Mucosa of stomach (tissue), 1 donor: Measurements from ENCODE around the gene FCRL5.
"Not testable (repeated sequence)": the region's sequence is repeated elsewhere in the genome, so short reads cannot be mapped to it uniquely, and the experiment has no call there.

Source experiments
- H3K27me3 ChIP-seq: one replicate; pipeline ENCODE4 v1.7.0; 2013; ENCODE audit warnings: mild to moderate bottlenecking, low read length; ENCODE audit not compliant: control insufficient read depth, insufficient read depth
- H3K36me3 ChIP-seq: one replicate; pipeline ENCODE4 v1.7.0; 2013; ENCODE audit warnings: low read length; ENCODE audit not compliant: control insufficient read depth, insufficient read depth
- H3K4me1 ChIP-seq: one replicate; pipeline ENCODE4 v1.7.0; 2013; ENCODE audit warnings: mild to moderate bottlenecking, low read length; ENCODE audit not compliant: control insufficient read depth, insufficient read depth
- H3K4me3 ChIP-seq: one replicate; pipeline ENCODE4 v1.7.0; 2013; ENCODE audit warnings: low read length
- H3K9ac ChIP-seq: one replicate; pipeline ENCODE4 v1.7.0; 2013; ENCODE audit warnings: mild to moderate bottlenecking, low read length, moderate library complexity
- H3K9me3 ChIP-seq: one replicate; pipeline ENCODE4 v1.7.0; 2013; ENCODE audit warnings: mild to moderate bottlenecking, low read length, moderate library complexity; ENCODE audit not compliant: control insufficient read depth
- donor health status: Pancreatic carcinoma.

FCRL5 gene

DNA sequence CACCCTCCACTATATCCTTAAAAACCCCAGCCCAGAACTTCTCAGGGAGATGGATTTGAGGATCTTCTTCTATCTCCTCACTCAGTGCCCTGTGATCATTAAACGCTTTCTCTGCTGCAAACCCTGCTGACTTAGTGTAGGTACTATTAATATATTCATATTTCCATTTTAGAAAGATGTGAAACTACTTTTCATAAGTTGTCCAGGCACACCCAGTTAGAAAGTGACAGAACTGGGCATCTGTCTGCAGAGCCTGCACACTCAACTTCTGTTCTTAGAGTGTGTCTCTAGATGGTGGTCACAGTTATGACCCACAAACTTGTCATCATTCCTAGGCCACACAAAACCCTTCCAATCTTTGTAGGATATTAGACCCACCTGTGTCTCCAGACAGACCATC lies 55.0 kb downstream of the FCRL5 start:
- Histone ChIP-seq H3K9me3 (no peaks in the 10 kb centered on the region), H3K27me3 (no peaks in the 10 kb centered on the region), H3K4me3 (no peak overlapping the region), H3K9ac (no peak overlapping the region), H3K4me1 (no peaks in the 10 kb centered on the region), H3K36me3 (no peaks in the 10 kb centered on the region)

- Histone ChIP-seq H3K36me3 (no peaks in the 10 kb centered on the region), H3K4me3 (no peak overlapping the region), H3K9me3 (no peaks in the 10 kb centered on the region), H3K27me3 (peaks cover 2% of the 10 kb centered on the region), H3K4me1 (no peaks in the 10 kb centered on the region), H3K9ac (no peak overlapping the region)
Observed at GRCh38 chr1:157496121-157496526, 56.2 kb downstream of the FCRL5 start.

DNA sequence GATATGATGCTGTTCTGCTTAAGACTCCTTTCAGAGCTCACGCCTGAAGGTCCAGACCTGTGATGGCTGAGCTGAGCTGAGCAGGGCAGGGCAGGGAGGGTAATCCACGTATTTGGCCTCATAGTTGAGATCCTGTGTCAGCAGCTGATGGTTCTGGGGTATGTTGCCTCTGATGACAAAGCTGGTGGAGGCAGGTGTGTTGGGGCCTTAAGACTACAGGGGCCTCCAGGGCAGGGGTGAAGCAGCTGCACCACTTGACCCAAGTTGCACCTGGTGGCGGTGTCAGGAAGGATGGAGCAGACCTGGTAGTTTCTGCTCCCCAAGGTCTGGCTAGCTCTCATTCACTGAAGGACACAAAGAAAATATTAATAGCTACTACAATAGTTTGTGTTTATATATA lies 57.0 kb downstream of the FCRL5 start:
- H3K4me3 ChIP-seq, result no peak overlapping the region
- peaks cover 2% of the 10 kb centered on the region for H3K27me3 ChIP-seq
- H3K4me1 ChIP-seq, result no peaks in the 10 kb centered on the region
- no peaks in the 10 kb centered on the region for H3K9me3 ChIP-seq
- H3K9ac ChIP-seq, result no peak overlapping the region
- no peaks in the 10 kb centered on the region for H3K36me3 ChIP-seq

- H3K9me3 ChIP-seq, result no peaks in the 10 kb centered on the region
- no peaks in the 10 kb centered on the region for H3K4me1 ChIP-seq
- no peak overlapping the region for H3K4me3 ChIP-seq
- H3K27me3 ChIP-seq, result peaks cover 2% of the 10 kb centered on the region
- H3K36me3 ChIP-seq, result no peaks in the 10 kb centered on the region
- no peak overlapping the region for H3K9ac ChIP-seq
Observed at GRCh38 chr1:157494093-157494492, 58.2 kb downstream of the FCRL5 start.

- no peaks in the 10 kb centered on the region for H3K4me1 ChIP-seq
- no peaks in the 10 kb centered on the region for H3K36me3 ChIP-seq
- H3K27me3 ChIP-seq, result peaks cover 2% of the 10 kb centered on the region
- H3K9ac ChIP-seq, result no peak overlapping the region
- H3K9me3 ChIP-seq, result no peaks in the 10 kb centered on the region
- no peak overlapping the region for H3K4me3 ChIP-seq
Observed at GRCh38 chr1:157490467-157491165, 61.7 kb downstream of the FCRL5 start.

DNA sequence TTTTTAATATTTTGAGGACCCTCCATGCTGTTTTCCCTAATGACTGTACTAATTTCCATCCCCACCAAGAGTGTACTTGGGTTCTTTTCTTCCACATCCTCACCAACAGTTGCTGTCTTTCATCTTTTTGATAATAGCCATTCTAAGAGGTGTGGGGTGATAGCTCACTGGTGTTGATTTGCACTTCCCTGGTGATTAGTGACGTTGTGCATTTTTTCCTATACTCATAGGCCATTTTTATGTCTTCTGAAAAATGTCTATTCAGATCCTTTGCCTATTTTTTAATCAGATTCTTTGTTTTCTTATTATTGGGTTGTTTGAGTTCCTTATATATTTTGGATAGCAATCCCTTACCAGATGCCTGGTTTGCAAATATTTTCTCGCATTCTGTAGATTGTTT lies 64.2 kb downstream of the FCRL5 start:
- no peak overlapping the region for H3K9ac ChIP-seq
- no peaks in the 10 kb centered on the region for H3K36me3 ChIP-seq
- H3K9me3 ChIP-seq, result no peaks in the 10 kb centered on the region
- H3K4me1 ChIP-seq, result no peaks in the 10 kb centered on the region
- H3K4me3 ChIP-seq, result no peak overlapping the region
- peaks cover 2% of the 10 kb centered on the region for H3K27me3 ChIP-seq

GRCh38 chr1:157487504-157487903 lies 64.8 kb downstream of the FCRL5 start:
- Histone ChIP-seq H3K9me3 (no peaks in the 10 kb centered on the region), H3K4me3 (no peak overlapping the region), H3K36me3 (no peaks in the 10 kb centered on the region), H3K9ac (no peak overlapping the region), H3K4me1 (no peaks in the 10 kb centered on the region), H3K27me3 (peaks cover 2% of the 10 kb centered on the region)

GRCh38 chr1:157487096-157487495 lies 65.2 kb downstream of the FCRL5 start:
- Histone ChIP-seq H3K4me3 (no peak overlapping the region), H3K4me1 (no peaks in the 10 kb centered on the region), H3K9ac (no peak overlapping the region), H3K36me3 (no peaks in the 10 kb centered on the region), H3K27me3 (peaks cover under 1% of the 10 kb centered on the region), H3K9me3 (no peaks in the 10 kb centered on the region)

- H3K4me3 ChIP-seq, H3K36me3 ChIP-seq, H3K9me3 ChIP-seq, H3K9ac ChIP-seq, H3K27me3 ChIP-seq, H3K4me1 ChIP-seq: not testable (repeated sequence)
Observed at GRCh38 chr1:157486400-157486799, 65.9 kb downstream of the FCRL5 start.

DNA sequence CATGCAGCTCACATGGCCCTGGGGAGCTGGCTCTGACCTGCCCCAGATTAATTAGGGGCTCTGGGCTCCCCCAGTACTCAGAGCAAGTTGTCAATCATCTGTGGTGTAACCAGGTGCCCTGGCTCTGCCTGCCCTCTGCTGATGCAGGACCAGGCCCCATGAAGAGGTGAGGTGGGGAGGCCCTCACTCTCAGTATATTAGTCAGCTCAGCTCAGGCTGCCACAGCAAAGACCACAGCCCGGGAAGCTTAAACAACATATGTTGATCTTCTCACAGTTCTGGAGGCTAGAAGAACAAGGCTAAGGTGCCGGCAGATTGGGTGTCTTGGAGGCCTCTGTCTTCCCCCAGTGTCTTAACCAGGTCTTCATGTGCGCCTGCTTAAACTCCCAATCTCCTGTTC lies 66.5 kb downstream of the FCRL5 start:
- Histone ChIP-seq H3K4me1 (no peaks in the 10 kb centered on the region), H3K4me3 (no peak overlapping the region), H3K36me3 (no peaks in the 10 kb centered on the region), H3K9ac (no peak overlapping the region), H3K9me3 (no peaks in the 10 kb centered on the region), H3K27me3 (no peaks in the 10 kb centered on the region)

GRCh38 chr1:157484573-157484972 lies 67.7 kb downstream of the FCRL5 start:
- Histone ChIP-seq H3K4me1 (no peaks in the 10 kb centered on the region), H3K4me3 (no peak overlapping the region), H3K36me3 (no peaks in the 10 kb centered on the region), H3K27me3 (no peaks in the 10 kb centered on the region), H3K9ac (no peak overlapping the region), H3K9me3 (no peaks in the 10 kb centered on the region)

GRCh38 chr1:157483635-157484034 lies 68.7 kb downstream of the FCRL5 start:
- H3K27me3 ChIP-seq, result no peaks in the 10 kb centered on the region
- H3K36me3 ChIP-seq, result no peaks in the 10 kb centered on the region
- H3K4me3 ChIP-seq, result no peak overlapping the region
- no peaks in the 10 kb centered on the region for H3K9me3 ChIP-seq
- H3K4me1 ChIP-seq, result no peaks in the 10 kb centered on the region
- no peak overlapping the region for H3K9ac ChIP-seq

DNA sequence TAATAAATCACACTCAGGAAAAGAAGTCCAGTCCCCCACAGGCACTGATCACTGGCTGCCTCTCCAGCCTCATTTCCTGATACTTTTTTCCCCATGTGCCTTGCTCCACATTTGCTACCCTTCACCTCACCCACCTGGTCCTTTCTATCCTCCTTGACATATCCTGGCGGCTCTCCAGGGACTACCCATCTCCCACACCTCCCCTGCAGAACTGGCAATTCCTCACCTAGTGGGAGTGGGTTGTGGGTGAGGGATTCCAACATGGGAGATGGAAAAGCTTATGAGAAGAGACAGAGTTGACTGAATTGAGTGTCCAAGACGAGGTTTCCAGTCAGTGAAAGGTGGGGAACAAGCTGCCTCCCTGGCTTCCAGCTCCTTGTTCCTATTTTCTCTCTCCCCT lies 69.6 kb downstream of the FCRL5 start:
- H3K4me1 ChIP-seq, result no peaks in the 10 kb centered on the region
- H3K9me3 ChIP-seq, result no peaks in the 10 kb centered on the region
- H3K9ac ChIP-seq, result no peak overlapping the region
- H3K4me3 ChIP-seq, result no peak overlapping the region
- H3K36me3 ChIP-seq, result no peaks in the 10 kb centered on the region
- no peaks in the 10 kb centered on the region for H3K27me3 ChIP-seq
